ENCODE results near the gene PFKL. TPM values are rescaled to one million over a fixed set of nuclear protein-coding genes. Genes with fewer than 3 reads are reported as not detected.

Gene PFKL
- total RNA-seq, 1 donor from 2014 or later, result 129 TPM

- Mint-ChIP-seq H3K4me3 (ENCODE audit: unreplicated experiment) (no peak overlapping the region), H3K36me3 (ENCODE audit: low read depth) (peaks cover 12% of the 10 kb centered on the region), H3K27ac (ENCODE audit: unreplicated experiment) (no peak overlapping the region), H3K9me3 (ENCODE audit: low read depth) (no peaks in the 10 kb centered on the region), H3K4me1 (ENCODE audit: low read depth) (no peaks in the 10 kb centered on the region), H3K27me3 (ENCODE audit: low read depth) (no peaks in the 10 kb centered on the region)
- no peak for TF ChIP-seq CTCF (IDR thresholded peaks at IDR 0.05)
- DNase-seq (ENCODE audit: low spot score), result no peak
Observed at GRCh38 chr21:44312089-44312488, 12.2 kb downstream of the PFKL start.

DNA sequence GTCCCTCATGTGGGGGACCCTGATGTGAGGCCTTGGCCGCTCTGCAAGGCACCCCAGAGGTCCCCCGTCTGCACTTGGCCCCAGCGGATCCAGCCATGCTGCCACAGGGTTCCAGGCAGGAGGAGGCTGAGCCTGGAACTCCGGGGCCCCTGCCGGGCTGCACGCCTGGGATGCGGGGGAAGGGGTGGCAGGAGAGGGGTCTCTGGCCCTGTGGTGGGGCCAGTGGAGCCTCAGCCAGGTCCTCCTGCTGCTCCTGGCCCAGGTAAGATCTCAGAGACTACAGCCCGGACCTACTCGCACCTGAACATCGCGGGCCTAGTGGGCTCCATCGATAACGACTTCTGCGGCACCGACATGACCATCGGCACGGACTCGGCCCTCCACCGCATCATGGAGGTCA is 12.9 kb downstream of the PFKL start:
- H3K27me3 Mint-ChIP-seq (ENCODE audit: low read depth), result no peaks in the 10 kb centered on the region
- no peak overlapping the region for H3K27ac Mint-ChIP-seq (ENCODE audit: unreplicated experiment)
- no peaks in the 10 kb centered on the region for H3K9me3 Mint-ChIP-seq (ENCODE audit: low read depth)
- H3K4me3 Mint-ChIP-seq (ENCODE audit: unreplicated experiment), result no peak overlapping the region
- DNase-seq (ENCODE audit: low spot score), result no peak
- no peak for TF ChIP-seq CTCF (IDR thresholded peaks at IDR 0.05)
- H3K4me1 Mint-ChIP-seq (ENCODE audit: low read depth), result no peaks in the 10 kb centered on the region
- peaks cover 11% of the 10 kb centered on the region for H3K36me3 Mint-ChIP-seq (ENCODE audit: low read depth)

DNA sequence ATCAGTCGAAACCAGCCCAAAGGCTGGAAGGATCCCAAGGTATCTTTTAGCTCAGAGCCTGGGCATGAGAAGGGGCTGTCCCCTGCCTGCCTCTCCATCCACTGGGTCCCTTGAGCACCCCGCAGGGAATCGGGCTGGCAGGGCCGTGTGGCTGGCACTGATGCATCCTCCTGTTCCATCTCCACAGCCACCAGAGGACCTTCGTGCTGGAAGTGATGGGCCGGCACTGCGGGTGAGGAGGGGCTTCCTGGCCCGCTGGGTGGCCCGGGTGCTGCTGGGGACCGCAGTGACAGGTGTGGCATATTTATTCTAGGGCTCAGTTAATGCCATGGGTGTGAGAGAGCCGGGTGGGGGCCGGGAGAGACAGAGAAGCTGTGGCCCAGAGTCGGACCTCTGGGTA is 13.6 kb downstream of the PFKL start:
- no peak overlapping the region for H3K4me3 Mint-ChIP-seq (ENCODE audit: unreplicated experiment)
- DNase-seq (ENCODE audit: low spot score), result no peak
- no peak overlapping the region for H3K27ac Mint-ChIP-seq (ENCODE audit: unreplicated experiment)
- H3K4me1 Mint-ChIP-seq (ENCODE audit: low read depth), result no peaks in the 10 kb centered on the region
- H3K9me3 Mint-ChIP-seq (ENCODE audit: low read depth), result no peaks in the 10 kb centered on the region
- no peaks in the 10 kb centered on the region for H3K27me3 Mint-ChIP-seq (ENCODE audit: low read depth)
- peaks cover 7% of the 10 kb centered on the region for H3K36me3 Mint-ChIP-seq (ENCODE audit: low read depth)
- TF ChIP-seq CTCF (IDR thresholded peaks at IDR 0.05), result no peak

DNA sequence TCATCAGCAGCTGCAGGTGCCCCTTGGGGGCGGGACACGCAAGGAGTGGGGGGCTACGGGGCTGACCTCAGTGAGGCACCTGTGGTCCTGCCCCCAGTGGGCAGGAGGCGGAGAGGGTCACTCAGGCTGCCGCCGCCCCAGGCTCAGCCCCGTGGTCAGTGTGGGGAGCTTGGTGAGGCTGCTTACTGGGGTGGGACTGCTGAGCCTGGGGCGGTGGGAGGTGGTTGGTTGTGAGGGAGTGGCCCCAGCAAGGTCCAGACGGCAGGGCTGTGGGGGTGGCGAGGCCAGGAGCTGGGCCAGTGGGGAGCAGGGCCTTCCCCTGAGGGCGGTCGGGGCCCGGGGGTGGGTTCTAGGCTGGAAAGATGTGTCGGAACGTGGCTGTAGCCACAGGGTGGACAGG is 14.3 kb downstream of the PFKL start:
- Mint-ChIP-seq H3K4me3 (ENCODE audit: unreplicated experiment) (no peak overlapping the region), H3K4me1 (ENCODE audit: low read depth) (no peaks in the 10 kb centered on the region), H3K9me3 (ENCODE audit: low read depth) (no peaks in the 10 kb centered on the region), H3K27me3 (ENCODE audit: low read depth) (no peaks in the 10 kb centered on the region), H3K27ac (ENCODE audit: unreplicated experiment) (no peak overlapping the region), H3K36me3 (ENCODE audit: low read depth) (peaks cover 7% of the 10 kb centered on the region)
- TF ChIP-seq CTCF (IDR thresholded peaks at IDR 0.05), result no peak
- no peak for DNase-seq (ENCODE audit: low spot score)

GRCh38 chr21:44314561-44314960 is 14.7 kb downstream of the PFKL start:
- peaks cover 7% of the 10 kb centered on the region for H3K36me3 Mint-ChIP-seq (ENCODE audit: low read depth)
- no peaks in the 10 kb centered on the region for H3K9me3 Mint-ChIP-seq (ENCODE audit: low read depth)
- no peak for TF ChIP-seq CTCF (IDR thresholded peaks at IDR 0.05)
- no peak overlapping the region for H3K4me3 Mint-ChIP-seq (ENCODE audit: unreplicated experiment)
- no peak overlapping the region for H3K27ac Mint-ChIP-seq (ENCODE audit: unreplicated experiment)
- no peaks in the 10 kb centered on the region for H3K27me3 Mint-ChIP-seq (ENCODE audit: low read depth)
- H3K4me1 Mint-ChIP-seq (ENCODE audit: low read depth), result no peaks in the 10 kb centered on the region
- DNase-seq (ENCODE audit: low spot score), result no peak
